ENCODE measurements around the gene ZNF74.

The ZNF74 gene

GRCh38 chr22:20418211-20418788 is 24.3 kb downstream of the ZNF74 start:
- peaks cover under 1% of the 10 kb centered on the region for H3K4me1 Mint-ChIP-seq
- no peaks in the 10 kb centered on the region for H3K9me3 Mint-ChIP-seq
- H3K36me3 Mint-ChIP-seq (ENCODE audit: low read depth): no peaks in the 10 kb centered on the region
- peak; percentile 90 to 95 (median 90) for TF ChIP-seq CTCF (IDR thresholded peaks at IDR 0.05; ENCODE audit: unreplicated experiment in 3 of 3)
- H3K27ac Mint-ChIP-seq: no peak overlapping the region
- peaks cover 8% of the 10 kb centered on the region for H3K27me3 Mint-ChIP-seq (ENCODE audit: low read depth)
- H3K4me3 Mint-ChIP-seq: peak overlapping the region; percentile 51 to 72 (median 62)

DNA sequence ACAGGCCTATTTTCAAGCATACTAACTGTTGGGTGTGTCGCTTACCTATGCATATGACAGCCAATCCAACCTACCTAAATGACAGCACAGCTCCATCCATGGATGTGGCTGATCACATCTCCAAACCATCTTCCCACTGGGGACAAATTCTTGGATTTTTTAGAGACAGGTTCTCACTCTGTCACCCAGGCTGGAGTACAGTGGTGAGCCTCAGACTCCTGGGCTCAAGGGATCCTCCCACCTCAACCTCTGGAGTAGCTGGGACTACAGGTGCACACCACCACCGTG is 25.7 kb downstream of the ZNF74 start:
- H3K9me3 Mint-ChIP-seq: no peaks in the 10 kb centered on the region
- no peak for TF ChIP-seq CTCF (IDR thresholded peaks at IDR 0.05; ENCODE audit: unreplicated experiment in 3 of 3)
- H3K27ac Mint-ChIP-seq: no peak overlapping the region
- H3K27me3 Mint-ChIP-seq (ENCODE audit: low read depth): no peaks in the 10 kb centered on the region
- peaks cover 5% of the 10 kb centered on the region for H3K4me1 Mint-ChIP-seq
- H3K4me3 Mint-ChIP-seq: no peak overlapping the region
- peaks cover 4% of the 10 kb centered on the region for H3K36me3 Mint-ChIP-seq (ENCODE audit: low read depth)

DNA sequence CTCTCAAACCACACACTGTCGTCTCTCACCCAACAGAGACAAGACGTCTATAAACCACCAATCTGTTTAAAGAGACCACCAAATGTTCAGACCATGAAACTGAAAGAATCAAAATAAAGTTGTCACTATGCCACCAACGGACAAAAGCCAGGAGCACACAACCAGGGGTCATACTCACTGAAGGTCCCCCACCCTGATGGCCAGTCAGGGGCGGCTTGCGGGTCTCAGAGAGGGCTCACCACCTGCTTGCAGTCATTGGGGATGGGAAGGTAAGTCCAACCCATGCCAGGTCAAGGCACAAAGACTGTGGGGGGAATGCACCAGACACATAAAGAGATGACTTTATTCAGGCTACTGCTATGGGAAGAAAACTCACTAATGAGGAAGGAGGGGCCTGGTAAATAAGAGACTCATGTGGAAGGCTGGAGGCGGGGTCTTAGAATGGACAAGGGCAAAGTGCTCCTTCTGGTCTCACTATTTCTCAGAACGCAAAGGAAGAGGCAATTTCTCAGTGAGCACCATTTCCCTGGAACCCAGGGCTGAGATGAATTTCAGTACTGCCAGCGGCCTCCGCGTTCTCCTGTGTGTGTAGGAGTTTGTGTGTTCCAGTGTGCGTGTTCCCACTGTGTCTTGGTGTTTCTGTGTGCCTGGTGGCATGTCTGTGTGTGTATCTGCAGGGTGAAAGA is 26.3 kb downstream of the ZNF74 start:
- no peak overlapping the region for H3K27ac Mint-ChIP-seq
- H3K36me3 Mint-ChIP-seq (ENCODE audit: low read depth): peaks cover 4% of the 10 kb centered on the region
- H3K27me3 Mint-ChIP-seq (ENCODE audit: low read depth): no peaks in the 10 kb centered on the region
- no peaks in the 10 kb centered on the region for H3K9me3 Mint-ChIP-seq
- H3K4me1 Mint-ChIP-seq: peaks cover 5% of the 10 kb centered on the region
- no peak for TF ChIP-seq CTCF (IDR thresholded peaks at IDR 0.05; ENCODE audit: unreplicated experiment in 3 of 3)
- no peak overlapping the region for H3K4me3 Mint-ChIP-seq

DNA sequence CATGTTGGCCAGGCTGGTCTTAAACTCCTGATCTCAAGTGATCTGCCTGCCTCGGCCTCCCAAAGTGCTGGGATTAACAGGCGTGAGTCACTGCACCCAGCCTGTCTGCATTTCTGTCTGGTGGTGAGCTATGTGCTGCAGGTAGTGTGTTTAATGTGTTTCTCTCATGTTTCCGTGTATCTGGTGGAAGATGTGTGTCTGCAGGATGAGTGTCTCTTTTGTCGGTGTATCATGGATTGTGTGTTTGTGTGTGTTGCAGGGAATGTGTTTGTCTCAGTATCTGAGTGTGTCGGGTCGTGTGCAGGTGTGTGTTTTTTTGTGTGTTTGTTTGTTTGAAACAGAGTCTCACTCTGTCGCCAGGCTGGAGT is 27.5 kb downstream of the ZNF74 start:
- Mint-ChIP-seq H3K4me1 (peaks cover 5% of the 10 kb centered on the region), H3K27ac (no peak overlapping the region), H3K4me3 (no peak overlapping the region), H3K27me3 (ENCODE audit: low read depth) (no peaks in the 10 kb centered on the region), H3K36me3 (ENCODE audit: low read depth) (peaks cover 4% of the 10 kb centered on the region), H3K9me3 (no peaks in the 10 kb centered on the region)
- TF ChIP-seq CTCF (IDR thresholded peaks at IDR 0.05; ENCODE audit: unreplicated experiment in 3 of 3): no peak

DNA sequence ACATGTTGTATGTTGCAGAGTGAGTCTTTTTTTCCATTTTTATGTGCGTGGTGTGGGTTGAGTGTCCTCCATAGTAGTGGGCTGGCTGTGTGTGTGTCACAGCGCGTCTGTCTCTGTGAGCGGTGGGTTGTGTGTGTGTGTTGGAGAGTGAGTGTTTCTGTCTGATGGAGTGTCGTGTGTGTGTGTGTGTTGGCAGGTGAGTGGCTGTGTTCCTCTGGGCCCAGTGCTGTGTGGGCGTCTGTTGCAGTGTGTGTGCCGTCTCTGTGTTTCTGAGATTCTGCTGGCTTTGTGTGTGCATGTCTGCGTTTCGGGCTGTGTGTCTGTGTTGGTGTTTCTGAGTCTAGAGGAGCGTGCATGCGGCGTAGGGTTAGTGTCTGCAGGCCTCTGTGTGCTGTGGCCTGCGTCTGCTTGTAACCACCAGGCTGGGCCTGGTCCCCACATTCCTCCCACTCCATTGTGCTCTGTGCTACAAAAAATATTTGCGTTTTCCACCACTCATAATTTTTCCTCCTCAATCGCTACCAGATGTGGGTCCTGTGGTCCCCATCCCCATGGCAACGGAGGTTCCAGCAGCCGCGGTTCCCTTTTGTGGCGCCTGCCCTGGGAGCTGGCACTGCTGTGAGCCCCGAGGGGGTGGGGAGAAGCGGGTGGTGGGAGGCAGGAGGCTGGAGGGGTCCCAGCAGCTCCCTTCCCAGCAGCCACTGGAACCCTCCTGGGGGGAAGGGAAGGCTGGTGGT is 28.5 kb downstream of the ZNF74 start:
- Mint-ChIP-seq H3K36me3 (ENCODE audit: low read depth) (peaks cover 11% of the 10 kb centered on the region), H3K4me1 (peaks cover 5% of the 10 kb centered on the region), H3K9me3 (no peaks in the 10 kb centered on the region), H3K27ac (no peak overlapping the region), H3K27me3 (ENCODE audit: low read depth) (no peaks in the 10 kb centered on the region), H3K4me3 (no peak overlapping the region)
- TF ChIP-seq CTCF (IDR thresholded peaks at IDR 0.05; ENCODE audit: unreplicated experiment in 3 of 3): no peak
